ENCODE results near the gene COX6A1. TPM values are rescaled to one million over a fixed set of nuclear protein-coding genes. Genes with fewer than 3 reads are reported as not detected.

The COX6A1 gene
- total and polyA plus RNA-seq, 2 experiments from 2014 or later = 422 to 1,484 TPM

- no peaks in the 10 kb centered on the region for H3K27me3 ChIP-seq (ENCODE audit: insufficient read depth)
- H4K20me1 ChIP-seq (replicated peaks; ENCODE audit: insufficient read depth) = no peaks in the 10 kb centered on the region
- no peak for TF ChIP-seq EZH2phosphoT487 (IDR thresholded peaks at IDR 0.05; ENCODE audit: unreplicated experiment)
- no peak for TF ChIP-seq NANOG (IDR thresholded peaks at IDR 0.05; ENCODE audit: borderline replicate concordance)
- TF ChIP-seq ZNF331 (CRISPR knock-in tag; IDR thresholded peaks at IDR 0.05; ENCODE audit: low read depth) = no peak
- no peak for TF ChIP-seq STAT1 (IDR thresholded peaks at IDR 0.05; ENCODE audit: unreplicated experiment)
- no peak for TF ChIP-seq ZNF114 (CRISPR knock-in tag; IDR thresholded peaks at IDR 0.05)
- TF ChIP-seq JUNB (IDR thresholded peaks at IDR 0.05; ENCODE audit: unreplicated experiment) = no peak
- TF ChIP-seq CTCF (conservative IDR thresholded peaks at IDR 0.05; ENCODE audit: low read depth in 2 of 2) = no peak
- no peaks in the 10 kb centered on the region for H3K36me3 ChIP-seq (ENCODE audit: insufficient read depth)
- 0 out of 2 replicates have a peak, but pooled peaks cover 2% of the 10 kb centered on the region for H3F3A ChIP-seq (replicated peaks; ENCODE audit: low read depth)
- Mint-ChIP-seq H3K27ac (no peak overlapping the region), H3K4me3 (no peak overlapping the region), H3K4me1 (peaks cover 11% of the 10 kb centered on the region), H3K27me3 (ENCODE audit: insufficient read depth, low read depth, poor library complexity) (peaks cover 9% of the 10 kb centered on the region), H3K36me3 (ENCODE audit: low read depth) (no peaks in the 10 kb centered on the region), H3K9me3 (peaks cover 4% of the 10 kb centered on the region; the same call in 2 of the 3 replicates)
- no peaks in the 10 kb centered on the region for H3K79me2 ChIP-seq (replicated peaks; ENCODE audit: insufficient read depth)
- ATAC-seq (no peak), DNase-seq (ENCODE audit: low spot score) (no peak)
- 0 out of 2 replicates have a peak, but pooled peaks cover 4% of the 10 kb centered on the region for H3K4me1 ChIP-seq (ENCODE audit: insufficient read depth)
- H3K27ac ChIP-seq (ENCODE audit: low read depth) = no peak overlapping the region
- 0 out of 2 replicates have a peak, but pooled peaks cover 2% of the 10 kb centered on the region for H3K9me2 ChIP-seq (ENCODE audit: insufficient read depth)
- no peak overlapping the region for H3K4me2 ChIP-seq
- H2AFZ ChIP-seq = no peak overlapping the region
- no peak overlapping the region for H3K4me3 ChIP-seq
These were observed 9.2 kb upstream of the COX6A1 start for GRCh38 chr12:120428597-120429229.

GRCh38 chr12:120429368-120429767, 8.5 kb upstream of the COX6A1 start:
- H3K4me3 Mint-ChIP-seq = no peak overlapping the region; the same call in 2 of the 3 replicates
- peaks cover 11% of the 10 kb centered on the region for H3K4me1 Mint-ChIP-seq
- TF ChIP-seq EZH2phosphoT487 (IDR thresholded peaks at IDR 0.05; ENCODE audit: unreplicated experiment) (no peak), ZNF114 (CRISPR knock-in tag; IDR thresholded peaks at IDR 0.05) (no peak), REST (IDR thresholded peaks at IDR 0.05; ENCODE audit: unreplicated experiment) (no peak), ETS1 (IDR thresholded peaks at IDR 0.05) (no peak)

More at GRCh38 chr12:120429368-120429767, 8.5 kb upstream of the COX6A1 start:
- Histone ChIP-seq H4K20me1 (replicated peaks; ENCODE audit: insufficient read depth) (no peaks in the 10 kb centered on the region), H3K4me1 (ENCODE audit: insufficient read depth) (0 out of 2 replicates have a peak, but pooled peaks cover 4% of the 10 kb centered on the region), H2AFZ (no peak overlapping the region), H3K79me2 (replicated peaks; ENCODE audit: insufficient read depth) (no peaks in the 10 kb centered on the region), H3K27me3 (ENCODE audit: insufficient read depth) (no peaks in the 10 kb centered on the region), H3K36me3 (ENCODE audit: insufficient read depth) (no peaks in the 10 kb centered on the region), H3K4me3 (no peak overlapping the region), H3K9me2 (ENCODE audit: insufficient read depth) (0 out of 2 replicates have a peak, but pooled peaks cover 2% of the 10 kb centered on the region), H3K27ac (ENCODE audit: low read depth) (no peak overlapping the region), H3K4me2 (no peak overlapping the region), H3F3A (replicated peaks; ENCODE audit: low read depth) (0 out of 2 replicates have a peak, but pooled peaks cover 2% of the 10 kb centered on the region)
- Mint-ChIP-seq H3K36me3 (ENCODE audit: low read depth) (no peaks in the 10 kb centered on the region), H3K27me3 (ENCODE audit: insufficient read depth, low read depth, poor library complexity) (peaks cover 9% of the 10 kb centered on the region), H3K9me3 (peaks cover 4% of the 10 kb centered on the region; the same call in 2 of the 3 replicates), H3K27ac (no peak overlapping the region)
- no peak for DNase-seq (ENCODE audit: low spot score)
- ATAC-seq = no peak
